Ascending aorta (tissue), 2 donors: ENCODE measurements around the gene GHRH. TPM values are rescaled to one million over a fixed set of nuclear protein-coding genes. Genes with fewer than 3 reads are reported as not detected.

Experiments
- DNase-seq, 2 donors: peaks; one replicate each; pipeline ENCODE4 v3.0.0-alpha.2; 2019; ENCODE audit warnings: low spot score in 2 of 2
- H3K27ac ChIP-seq, 2 donors: fragments of 200-600 bp; sonication (generic); one replicate each; pipeline ENCODE4 v1.5.1; 2016 to 2017; ENCODE audit warnings: mild to moderate bottlenecking in 1 of 2
- H3K27me3 ChIP-seq: fragments of 200-600 bp; sonication (generic); one replicate; pipeline ENCODE4 v1.5.1; 2017
- H3K36me3 ChIP-seq, 2 donors: fragments of 200-600 bp; sonication (generic); one replicate each; pipeline ENCODE4 v1.5.1; 2016
- H3K4me1 ChIP-seq, 2 donors: fragments of 200-600 bp; sonication (generic); one replicate each; pipeline ENCODE4 v1.5.1; 2016 to 2017; ENCODE audit warnings: mild to moderate bottlenecking in 1 of 2
- H3K4me3 ChIP-seq, 2 donors: fragments of 200-600 bp; sonication (generic); one replicate each; pipeline ENCODE4 v1.5.1; 2016 to 2017; ENCODE audit warnings: mild to moderate bottlenecking in 1 of 2
- H3K9me3 ChIP-seq, 2 donors: fragments of 200-600 bp; sonication (generic); one replicate each; pipeline ENCODE4 v1.5.1; 2016
- CTCF ChIP-seq, 3 experiments: fragments of 200-600 bp in 2 of 3; fragments of 450-650 bp in 1 of 3; sonication (generic) in 2 of 3; IDR thresholded peaks; one replicate each; pipeline ENCODE4 v1.5.1; 2016 to 2019; ENCODE audit warnings: antibody characterized with exemption in 3 of 3, mild to moderate bottlenecking in 1 of 3, moderate library complexity in 1 of 3
- intact Hi-C: fragments of 100-400 bp; cut with DNase I; formaldehyde crosslinking; loops from one replicate; pipeline ENCODE4 v1.15.1; 2023
- total RNA-seq: library from RNA; depleted of rRNA; stranded (reverse); fragments of >200 nt; gene quantifications from one replicate; pipeline ENCODE4 v1.1.0, GENCODE V29; 2016

Gene GHRH
- total RNA-seq, 1 donor from 2014 or later, result not detected

- no peak for TF ChIP-seq CTCF (IDR thresholded peaks at IDR 0.05)
- Histone ChIP-seq H3K9me3 (no peaks in the 10 kb centered on the region), H3K4me3 (no peak overlapping the region), H3K27ac (no peak overlapping the region), H3K27me3 (no peaks in the 10 kb centered on the region), H3K36me3 (no peaks in the 10 kb centered on the region), H3K4me1 (peaks cover 0 to 7% of the 10 kb centered on the region in 2 donors)
- intact Hi-C loops, result no loop called here
- DNase-seq, result no peak
Observed at GRCh38 chr20:37274851-37275524, 13.4 kb upstream of the GHRH start.

- intact Hi-C loops, result no loop called here
- TF ChIP-seq CTCF (IDR thresholded peaks at IDR 0.05), result no peak
- no peak overlapping the region for H3K4me3 ChIP-seq
- no peaks in the 10 kb centered on the region for H3K36me3 ChIP-seq
- no peaks in the 10 kb centered on the region for H3K9me3 ChIP-seq
- no peak overlapping the region for H3K27ac ChIP-seq
- peaks cover 0 to 7% of the 10 kb centered on the region in 2 donors for H3K4me1 ChIP-seq
- DNase-seq, result no peak
- H3K27me3 ChIP-seq, result no peaks in the 10 kb centered on the region
Observed at GRCh38 chr20:37273988-37274387, 12.4 kb upstream of the GHRH start.

- H3K4me3 ChIP-seq, result no peak overlapping the region
- H3K27ac ChIP-seq, result no peak overlapping the region
- no peaks in the 10 kb centered on the region for H3K27me3 ChIP-seq
- no peak for TF ChIP-seq CTCF (IDR thresholded peaks at IDR 0.05)
- no peaks in the 10 kb centered on the region for H3K9me3 ChIP-seq
- intact Hi-C loops, result no loop called here
- H3K4me1 ChIP-seq, result no peaks in the 10 kb centered on the region
- DNase-seq, result no peak
- H3K36me3 ChIP-seq, result no peaks in the 10 kb centered on the region
Observed at GRCh38 chr20:37271421-37271768, 9.8 kb upstream of the GHRH start.

- H3K4me1 ChIP-seq, result no peaks in the 10 kb centered on the region
- no peak for TF ChIP-seq CTCF (IDR thresholded peaks at IDR 0.05)
- no peaks in the 10 kb centered on the region for H3K27me3 ChIP-seq
- no peaks in the 10 kb centered on the region for H3K36me3 ChIP-seq
- H3K4me3 ChIP-seq, result no peak overlapping the region
- H3K27ac ChIP-seq, result no peak overlapping the region
- no peak for DNase-seq
- no peaks in the 10 kb centered on the region for H3K9me3 ChIP-seq
- intact Hi-C loops, result no loop called here
Observed at GRCh38 chr20:37270576-37271420, 9.2 kb upstream of the GHRH start.

- H3K4me3 ChIP-seq, result no peak overlapping the region
- no peak for TF ChIP-seq CTCF (IDR thresholded peaks at IDR 0.05)
- no peaks in the 10 kb centered on the region for H3K27me3 ChIP-seq
- H3K9me3 ChIP-seq, result no peaks in the 10 kb centered on the region
- no peaks in the 10 kb centered on the region for H3K36me3 ChIP-seq
- H3K4me1 ChIP-seq, result no peaks in the 10 kb centered on the region
- no peak overlapping the region for H3K27ac ChIP-seq
- intact Hi-C loops, result no loop called here
- no peak for DNase-seq
Observed at GRCh38 chr20:37267667-37268313, 6.2 kb upstream of the GHRH start.
